ENCODE results near the gene TMCO5A.
"Not testable (repeated sequence)": the region's sequence is repeated elsewhere in the genome, so short reads cannot be mapped to it uniquely, and the experiment has no call there.

The TMCO5A gene

GRCh38 chr15:37934340-37934739 is at the start of gene TMCO5A:
Gene TMCO5A (plus strand): TSS chr15:37934640. CDS start chr15:37936324, 1,684 bp downstream.
- no peak for DNase-seq

DNA sequence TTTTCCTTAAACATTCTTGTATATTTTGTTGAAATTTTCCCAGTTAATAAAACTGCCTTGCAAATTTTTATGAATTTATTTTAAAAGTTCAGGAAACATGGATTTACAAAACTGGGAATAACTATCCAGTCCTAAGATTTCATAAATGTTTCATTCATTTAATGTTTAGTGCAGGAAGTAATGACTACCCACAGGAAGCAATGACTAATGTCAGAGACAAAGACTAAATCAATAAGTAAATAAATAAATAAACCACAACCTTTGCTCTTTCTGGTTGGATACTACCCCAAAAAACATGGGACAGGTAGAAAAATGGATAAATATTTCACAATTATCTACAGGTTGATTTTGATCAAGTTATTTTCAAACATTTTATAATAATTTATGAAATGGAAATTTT is 48.8 kb upstream of the TMCO5A start:
- DNase-seq: no peak

DNA sequence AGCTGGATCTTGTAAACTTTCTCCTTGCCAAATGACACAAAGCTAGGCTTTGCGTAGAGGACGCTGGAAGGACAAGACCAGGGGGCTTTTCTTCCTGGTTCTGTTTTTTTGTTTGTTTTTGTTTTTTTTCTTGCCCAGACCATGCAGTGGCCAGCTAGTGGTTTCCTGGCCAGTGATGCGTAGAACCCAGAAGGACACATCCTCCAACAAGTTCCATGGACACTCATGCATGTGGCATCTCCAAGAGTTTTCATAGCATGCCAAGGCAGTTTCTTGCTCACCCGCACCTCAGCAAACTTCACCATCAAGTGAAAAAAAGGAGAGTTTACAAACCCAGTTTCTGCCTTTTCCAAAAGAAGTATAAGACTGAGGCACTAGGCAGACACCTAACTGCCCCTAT is 46.1 kb upstream of the TMCO5A start:
- DNase-seq: no peak

DNA sequence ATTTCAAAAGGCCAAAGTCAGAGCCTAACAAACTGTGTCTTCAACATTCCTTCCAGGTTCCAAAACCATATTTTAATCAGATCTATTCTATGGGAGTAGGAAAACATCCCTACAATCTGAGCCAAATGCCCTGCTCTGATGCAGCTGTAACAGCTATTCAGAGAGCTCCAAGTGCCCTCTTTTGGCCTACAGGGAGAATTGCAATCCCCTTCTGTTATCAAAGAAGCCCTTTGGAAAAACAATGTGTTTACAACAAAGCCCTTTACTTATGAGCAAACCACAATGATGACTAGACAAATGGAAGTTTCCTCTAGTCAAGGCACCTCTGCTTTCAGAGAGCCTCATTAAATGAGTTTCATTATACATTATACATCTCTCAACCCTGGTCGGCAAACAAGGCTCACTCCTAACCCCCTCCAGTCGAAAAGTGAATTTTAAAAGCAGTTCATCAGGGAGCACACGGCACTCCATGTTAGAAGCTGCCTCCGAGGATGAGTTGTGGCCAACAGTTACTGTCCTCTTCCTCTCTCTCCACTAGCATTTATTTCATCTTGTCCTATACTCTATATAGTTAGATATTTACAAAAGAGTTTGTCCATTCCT is 42.6 kb upstream of the TMCO5A start:
- no peak for DNase-seq

GRCh38 chr15:37893309-37893708 is 41.1 kb upstream of the TMCO5A start:
- peak; percentile 14 for DNase-seq

- DNase-seq: no peak
These were observed 36.1 kb upstream of the TMCO5A start for GRCh38 chr15:37898362-37898761.

GRCh38 chr15:37900326-37901221 is 33.9 kb upstream of the TMCO5A start:
- DNase-seq: peak; percentile 43

GRCh38 chr15:37902126-37902525 is 32.3 kb upstream of the TMCO5A start:
- no peak for DNase-seq

- peak; percentile 87 for DNase-seq
These were observed 30.4 kb upstream of the TMCO5A start for GRCh38 chr15:37903919-37904625.

- peak; percentile 13 for DNase-seq
These were observed 27.3 kb upstream of the TMCO5A start for GRCh38 chr15:37907136-37907535.

DNA sequence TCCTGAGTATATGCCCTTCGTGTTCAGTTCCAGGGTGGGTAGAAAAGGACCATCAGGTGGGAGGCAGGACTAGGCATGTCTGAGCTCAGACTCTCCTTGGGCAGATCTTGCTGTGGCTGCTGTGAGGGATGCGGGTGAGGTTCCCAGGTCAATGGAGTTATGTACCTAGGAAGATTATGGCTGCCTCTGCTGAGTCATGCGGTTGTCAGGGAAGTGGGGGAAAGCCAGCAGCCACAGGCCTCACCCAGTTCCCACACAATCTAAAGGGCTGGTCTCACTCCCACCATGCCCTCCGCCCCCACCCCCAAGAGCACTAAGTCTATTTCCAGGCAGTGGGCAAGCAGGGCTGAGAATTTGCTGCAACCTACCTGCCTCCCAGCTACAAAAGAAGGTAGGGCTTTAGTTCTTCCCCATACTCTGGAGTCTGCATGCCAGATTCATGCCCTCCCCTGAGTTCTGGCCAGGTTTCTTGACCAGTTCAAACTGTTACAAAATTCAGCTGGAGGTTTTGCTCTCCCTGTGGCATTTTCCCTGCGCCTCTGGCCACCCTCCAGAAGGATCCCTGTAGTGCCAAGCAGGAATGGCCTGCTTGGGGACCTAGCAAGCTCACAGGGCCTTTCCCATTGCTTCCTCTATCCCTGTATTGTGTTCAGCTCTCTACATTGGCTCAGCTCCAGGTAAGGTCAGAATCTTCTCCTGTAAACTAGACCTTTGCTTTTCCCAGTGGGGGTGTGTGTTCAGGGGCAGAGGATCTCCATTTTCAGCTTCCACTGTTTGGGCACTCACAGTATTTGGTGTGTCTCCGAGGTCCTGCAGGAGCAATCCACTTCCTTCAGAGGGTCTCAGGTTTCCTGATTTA is 12.7 kb upstream of the TMCO5A start:
- DNase-seq: no peak

- DNase-seq: no peak
These were observed 8.3 kb upstream of the TMCO5A start for GRCh38 chr15:37926136-37926535.

- no peak for DNase-seq
These were observed 5.2 kb upstream of the TMCO5A start for GRCh38 chr15:37929238-37929637.

GRCh38 chr15:37931321-37931720 is 3.1 kb upstream of the TMCO5A start:
- DNase-seq: no peak

GRCh38 chr15:37931868-37932267 is 2.6 kb upstream of the TMCO5A start:
- DNase-seq: no peak

DNA sequence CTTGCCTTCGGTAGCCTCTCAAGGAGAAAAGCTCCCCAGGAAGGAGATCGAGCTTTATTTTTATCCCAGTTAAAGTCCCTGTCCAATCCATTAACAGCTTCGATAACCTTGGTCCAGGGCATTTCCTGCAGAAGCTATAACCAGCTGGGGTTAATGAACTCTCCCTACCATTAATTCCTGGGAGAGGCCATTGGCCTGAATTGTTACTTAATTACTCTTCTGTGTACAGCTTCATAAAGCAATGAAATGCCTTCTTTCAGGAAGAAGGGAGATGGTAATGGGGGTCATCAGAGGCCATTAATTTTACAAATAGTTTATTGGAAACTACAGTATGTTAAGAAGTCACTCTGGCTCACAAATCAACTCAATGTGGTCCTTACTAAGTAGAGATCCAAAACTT is 1.9 kb upstream of the TMCO5A start:
- no peak for DNase-seq

DNA sequence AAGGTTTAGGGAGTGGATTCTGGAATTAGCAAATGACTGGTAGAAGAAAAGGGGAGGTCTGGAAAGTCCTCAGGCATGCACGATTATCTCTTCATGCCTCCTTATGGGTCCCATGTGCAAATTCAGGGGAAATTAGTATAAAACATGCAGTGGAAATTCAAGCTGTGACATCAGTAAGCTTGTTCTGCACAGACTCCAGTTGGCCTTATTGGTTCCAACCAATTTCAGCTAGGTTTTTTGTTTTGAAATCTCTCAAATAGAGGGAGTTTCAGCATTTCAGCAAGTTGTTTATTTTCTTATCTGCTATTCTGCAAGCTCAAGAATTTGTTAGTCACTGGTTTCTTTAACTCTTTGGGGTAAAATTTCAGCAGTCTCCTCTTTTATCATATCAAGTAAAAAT is 774 bp upstream of the TMCO5A start:
- no peak for DNase-seq

- DNase-seq: no peak
These were observed 6.4 kb downstream of the TMCO5A start for GRCh38 chr15:37940876-37941275.

DNA sequence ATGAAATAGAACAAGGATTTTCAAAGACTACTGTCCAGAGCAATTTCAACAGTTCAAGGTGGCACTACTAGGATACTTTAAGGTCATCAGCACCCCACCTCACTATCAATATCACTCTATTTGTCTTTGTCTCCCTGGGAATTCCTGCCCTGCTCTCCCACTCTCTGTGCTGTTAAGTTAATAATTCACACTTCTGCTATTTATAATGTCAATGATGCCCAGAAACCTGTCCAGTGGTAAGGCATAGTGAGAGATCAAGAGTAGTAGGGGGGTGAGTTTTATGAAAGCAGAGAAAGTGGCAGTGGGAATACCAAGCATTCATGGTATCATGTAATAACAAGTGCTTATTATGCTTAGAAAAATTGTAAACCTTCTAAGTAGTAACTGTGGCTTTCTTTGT is 7.3 kb downstream of the TMCO5A start:
- no peak for DNase-seq

GRCh38 chr15:37951999-37952398 is 17.6 kb downstream of the TMCO5A start:
- DNase-seq: no peak

DNA sequence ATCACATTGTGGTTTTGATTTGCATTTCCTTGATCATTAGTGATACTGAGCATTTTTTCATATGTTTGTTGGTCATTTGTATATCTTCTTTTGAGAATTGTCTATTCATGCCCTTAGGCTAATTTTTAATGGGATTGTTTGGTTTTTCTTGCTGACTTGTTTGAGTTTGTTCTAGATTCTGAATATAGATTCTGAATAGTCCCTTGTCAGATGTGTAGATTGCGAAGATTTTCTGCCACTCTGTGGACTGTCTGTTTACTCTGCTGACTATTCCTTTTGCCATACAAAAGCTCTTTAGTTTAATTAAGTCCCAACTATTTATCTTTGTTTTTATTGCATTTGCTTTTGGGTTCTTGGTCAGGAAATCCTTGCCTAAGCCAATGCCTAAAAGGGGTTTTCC is 26.3 kb downstream of the TMCO5A start:
- DNase-seq: not testable (repeated sequence)

- DNase-seq: no peak
These were observed 33.3 kb downstream of the TMCO5A start for GRCh38 chr15:37967788-37968187.

GRCh38 chr15:37973856-37974255 is 39.4 kb downstream of the TMCO5A start:
- no peak for DNase-seq
